GM12878 (cell line): ENCODE results near the gene PCNX4.

Experiments used
- BCL3 ChIP-seq: IDR thresholded peaks from 2 replicates; pipeline ENCODE4 v1.6.1; 2011; ENCODE audit warnings: borderline replicate concordance, low read depth, mild to moderate bottlenecking, moderate library complexity, low read length; ENCODE audit not compliant: insufficient read depth, poor library complexity, severe bottlenecking
- BHLHE40 ChIP-seq, 2 experiments: fragments of 450-650 bp in 1 of 2; IDR thresholded peaks; 2 replicates each; pipeline ENCODE4 v1.6.1; 2011 to 2017; ENCODE audit warnings: low read depth in 2 of 2, borderline replicate concordance in 1 of 2, improper control_type of control experiment in 1 of 2, low read length in 1 of 2, mild to moderate bottlenecking in 1 of 2
- CTCF ChIP-seq, 3 experiments: IDR thresholded peaks in 2 of 3; conservative IDR thresholded peaks in 1 of 3; 2 replicates each; pipeline ENCODE4 v1.5.1; 2011; ENCODE audit warnings: low read depth in 3 of 3, low read length in 3 of 3, mild to moderate bottlenecking in 3 of 3, control low read depth in 2 of 3, moderate library complexity in 2 of 3, inconsistent platforms in 1 of 3, mixed read lengths in 1 of 3; ENCODE audit not compliant: control insufficient read depth in 2 of 3, insufficient read depth in 1 of 3; ENCODE audit errors: extremely low read depth in 1 of 3
- E4F1 ChIP-seq: fragments of 450-650 bp; IDR thresholded peaks from 2 replicates; pipeline ENCODE4 v1.6.1; 2018; ENCODE audit warnings: borderline replicate concordance, mild to moderate bottlenecking; ENCODE audit not compliant: partially characterized antibody
- GABPA ChIP-seq: IDR thresholded peaks from 2 replicates; pipeline ENCODE4 v1.6.1; 2014; ENCODE audit warnings: antibody characterized with exemption, low read depth, mild to moderate bottlenecking, inconsistent platforms
- JUNB ChIP-seq: IDR thresholded peaks from 2 replicates; pipeline ENCODE4 v1.6.1; 2016; ENCODE audit warnings: antibody characterized with exemption, mild to moderate bottlenecking
- PRDM15 ChIP-seq: fragments of 450-650 bp; formaldehyde crosslinking; IDR thresholded peaks from 2 replicates; pipeline ENCODE4 v1.4.0; 2020; ENCODE audit warnings: mild to moderate bottlenecking, moderate library complexity
- RAD21 ChIP-seq: IDR thresholded peaks from 2 replicates; pipeline ENCODE4 v1.6.1; 2011; ENCODE audit warnings: mild to moderate bottlenecking, low read depth, low read length, moderate library complexity; ENCODE audit not compliant: insufficient read depth
- RFX5 ChIP-seq: IDR thresholded peaks from 2 replicates; pipeline ENCODE4 v1.6.1; 2011; ENCODE audit warnings: low read depth, low read length, improper control_type of control experiment
- SPI1 ChIP-seq: IDR thresholded peaks from 2 replicates; pipeline ENCODE4 v1.6.1; 2011; ENCODE audit warnings: low read depth, mild to moderate bottlenecking, low read length, moderate library complexity, borderline replicate concordance; ENCODE audit not compliant: insufficient read depth
- USF1 ChIP-seq: IDR thresholded peaks from 2 replicates; pipeline ENCODE4 v1.6.1; 2011; ENCODE audit warnings: borderline replicate concordance, low read depth, mild to moderate bottlenecking, moderate library complexity, mixed read lengths, low read length; ENCODE audit not compliant: insufficient read depth; ENCODE audit errors: extremely low read length
- ZNF274 ChIP-seq: IDR thresholded peaks from one replicate; pipeline ENCODE4 v1.8.0; 2011; ENCODE audit not compliant: insufficient read length, insufficient read depth

GRCh38 chr14:60106339-60106738 is 14.6 kb downstream of the PCNX4 start:
- TF ChIP-seq SPI1 (no peak), GABPA (no peak), USF1 (no peak), CTCF (IDR thresholded peaks at IDR 0.05 in 2 of 3, conservative IDR thresholded peaks at IDR 0.05 in 1 of 3; ENCODE audit: control insufficient read depth in 2 of 3, extremely low read depth in 1 of 3, insufficient read depth in 1 of 3, low read depth in 3 of 3, low read length in 3 of 3) (no peak), E4F1 (no peak), BHLHE40 (IDR thresholded peaks at IDR 0.05; ENCODE audit: borderline replicate concordance in 1 of 2, low read depth in 2 of 2, low read length in 1 of 2) (no peak), RAD21 (no peak), JUNB (no peak), PRDM15 (CRISPR knock-in tag) (no peak), RFX5 (no peak), ZNF274 (no peak), BCL3 (no peak)
